GM19324 (cell line): ENCODE results near the gene GAREM1.

Experiments
- ATAC-seq: cut with Tn5 transposase; IDR thresholded peaks from one replicate; pipeline ENCODE4 v1.9.1; 2021; ENCODE audit warnings: mild to moderate bottlenecking, moderate library complexity; ENCODE audit not compliant: unreplicated experiment, low FRiP score

GAREM1 gene

GRCh38 chr18:32335228-32335627 is 135.5 kb downstream of the GAREM1 start:
- no peak for ATAC-seq

DNA sequence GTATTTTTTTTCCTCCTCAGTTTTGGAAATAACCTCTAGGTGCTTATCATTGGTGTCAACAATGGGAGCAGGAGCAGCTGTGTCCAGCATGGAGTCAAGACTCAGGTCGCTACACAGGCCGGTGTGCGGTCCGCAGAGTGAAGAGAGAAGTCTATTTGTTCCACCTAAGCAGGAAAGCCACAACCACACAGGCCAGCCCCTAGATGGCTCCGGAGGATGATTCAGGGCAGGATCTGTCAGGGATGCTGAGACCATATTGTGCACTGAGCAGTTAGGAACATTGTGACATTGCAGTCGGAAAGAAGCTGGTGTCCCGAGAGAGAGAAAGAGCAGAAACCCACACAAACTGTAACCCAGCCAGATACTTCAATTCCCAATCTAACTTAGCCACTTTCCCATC is 136.9 kb downstream of the GAREM1 start:
- no peak for ATAC-seq

GRCh38 chr18:32332708-32333107 is 138.0 kb downstream of the GAREM1 start:
- no peak for ATAC-seq

DNA sequence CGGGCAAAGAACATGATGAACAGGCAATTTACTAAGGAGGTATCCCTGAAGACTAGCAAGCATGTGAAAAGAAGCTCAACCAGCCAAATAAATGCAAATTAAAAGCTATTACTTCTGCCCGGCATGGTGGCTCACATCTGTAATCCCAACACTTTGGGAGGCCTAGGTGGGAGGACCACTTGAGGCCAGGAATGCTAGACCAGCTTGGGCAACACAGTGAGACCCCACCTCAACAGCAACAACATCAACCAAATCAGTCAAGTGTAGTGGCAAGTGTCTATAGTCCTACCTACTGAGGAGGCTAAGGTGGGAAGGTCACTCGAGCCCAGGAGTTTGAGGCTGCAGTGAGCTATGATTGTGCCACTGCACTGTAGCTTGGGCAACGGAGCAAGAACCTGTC is 141.7 kb downstream of the GAREM1 start:
- no peak for ATAC-seq

DNA sequence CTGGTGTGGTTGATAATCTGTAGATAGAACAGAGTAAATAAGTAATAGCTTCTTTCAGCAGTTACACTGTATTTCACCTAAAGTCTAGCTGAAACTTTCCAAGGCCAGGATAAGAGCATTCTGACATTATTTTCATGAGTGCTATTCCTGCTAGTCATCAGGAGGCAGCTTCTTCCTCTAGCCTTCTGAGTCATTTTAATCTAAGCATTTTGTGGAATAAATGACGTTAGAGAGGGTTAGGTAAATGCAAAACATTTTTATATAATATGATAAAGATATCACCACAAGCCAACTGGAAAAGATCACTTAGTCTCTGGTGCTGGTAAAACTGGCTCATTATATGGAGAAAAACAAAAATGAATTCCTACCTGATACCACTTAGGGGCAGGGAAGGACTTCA is 142.3 kb downstream of the GAREM1 start:
- ATAC-seq: no peak

- no peak for ATAC-seq
Measured at GRCh38 chr18:32326450-32327308, 144.0 kb downstream of the GAREM1 start.

GRCh38 chr18:32324181-32324580 is 146.5 kb downstream of the GAREM1 start:
- no peak for ATAC-seq

- ATAC-seq: no peak
Measured at GRCh38 chr18:32321826-32322225, 148.9 kb downstream of the GAREM1 start.

GRCh38 chr18:32319084-32319483 is 151.6 kb downstream of the GAREM1 start:
- ATAC-seq: no peak

- no peak for ATAC-seq
Measured at GRCh38 chr18:32318581-32318980, 152.1 kb downstream of the GAREM1 start.

GRCh38 chr18:32317651-32318050 is 153.0 kb downstream of the GAREM1 start:
- no peak for ATAC-seq

- no peak for ATAC-seq
Measured at GRCh38 chr18:32315881-32316280, 154.8 kb downstream of the GAREM1 start.

DNA sequence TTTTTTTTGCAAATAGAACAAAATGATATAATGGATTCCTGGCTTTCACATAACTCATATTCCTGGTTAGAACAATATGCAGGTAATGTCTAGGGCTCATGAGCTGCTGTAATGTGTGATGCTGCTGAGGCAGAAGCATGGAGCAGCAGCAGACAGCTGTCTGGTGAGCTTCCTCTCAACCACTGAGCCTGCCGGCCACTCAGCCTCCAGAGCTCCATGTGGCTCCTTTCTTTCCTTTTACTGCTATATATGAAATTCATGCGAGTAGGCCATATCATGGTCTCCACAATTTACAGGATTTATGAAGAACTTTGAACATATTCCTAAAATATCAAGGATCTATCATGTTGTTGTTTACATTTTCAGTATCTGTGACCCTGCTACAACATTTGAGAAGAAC is 159.9 kb downstream of the GAREM1 start:
- ATAC-seq: no peak

DNA sequence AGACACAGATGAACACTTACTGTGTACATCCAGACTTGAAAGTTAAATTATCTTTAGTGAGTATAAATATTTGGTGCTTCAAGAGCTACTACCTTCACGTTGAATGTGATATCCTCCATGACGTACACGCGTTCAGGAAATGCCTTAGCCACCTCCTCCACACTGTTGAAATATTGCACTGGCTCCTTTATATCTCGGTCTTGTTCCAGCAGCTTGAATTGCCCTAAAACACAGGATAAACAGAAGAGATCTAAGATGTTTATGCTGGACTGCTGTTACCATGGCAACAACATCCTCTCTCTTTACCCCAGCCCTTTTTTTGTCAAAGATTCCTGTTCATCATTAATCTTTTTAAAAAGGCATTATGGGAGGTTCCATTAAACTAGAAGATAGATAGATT is 160.6 kb downstream of the GAREM1 start:
- no peak for ATAC-seq

DNA sequence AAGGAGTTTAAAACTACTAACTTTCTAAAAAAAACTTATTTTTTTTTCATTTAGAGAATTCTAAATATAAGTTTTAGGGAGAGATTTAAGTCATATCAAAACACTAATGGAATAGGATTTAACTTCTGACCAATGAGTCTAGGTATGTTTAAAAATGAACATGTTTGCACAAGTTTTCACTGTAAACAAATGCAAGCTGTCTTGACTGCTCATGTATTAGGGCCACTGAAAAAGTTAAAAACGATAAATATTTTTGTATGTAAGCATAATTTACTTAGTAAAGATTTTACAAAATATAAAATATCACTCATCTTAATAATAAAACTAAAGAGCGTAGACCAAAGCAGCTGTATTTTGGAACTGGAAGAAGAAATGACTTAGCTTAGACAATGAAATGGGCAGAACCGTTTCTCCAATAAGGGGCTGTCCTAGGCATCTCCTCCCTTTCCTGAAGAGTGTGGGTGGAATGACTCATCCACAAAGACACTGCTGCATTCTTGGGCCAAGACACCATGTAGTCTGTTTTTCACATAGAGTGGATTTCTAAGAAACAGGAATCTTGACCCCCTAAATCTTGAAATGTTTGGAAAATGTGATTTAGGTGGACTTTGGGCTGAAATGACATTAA is 162.1 kb downstream of the GAREM1 start:
- no peak for ATAC-seq

DNA sequence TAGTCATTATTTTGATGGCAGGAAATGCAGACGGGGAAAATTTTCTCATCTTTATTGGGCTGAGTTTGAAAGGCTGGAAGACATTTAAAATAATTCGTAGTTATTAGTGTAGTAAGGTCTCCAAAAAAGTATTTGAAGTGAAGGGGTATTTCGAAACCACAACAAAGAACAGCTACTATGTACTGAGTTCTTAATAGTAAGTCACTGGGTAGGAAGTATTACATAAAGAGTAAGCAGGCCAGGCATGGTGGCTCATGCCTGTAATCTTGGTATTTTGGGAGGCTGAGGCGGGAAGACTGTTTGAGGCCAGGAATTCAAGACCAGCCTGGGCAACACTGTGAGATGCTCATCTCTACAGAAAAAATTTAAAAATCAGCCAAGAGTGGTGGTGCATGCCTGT is 167.3 kb downstream of the GAREM1 start:
- no peak for ATAC-seq

- ATAC-seq: no peak
Measured at GRCh38 chr18:32302806-32303205, 167.9 kb downstream of the GAREM1 start.

- ATAC-seq: no peak
Measured at GRCh38 chr18:32301976-32302743, 168.5 kb downstream of the GAREM1 start.

- ATAC-seq: no peak
Measured at GRCh38 chr18:32301361-32301760, 169.3 kb downstream of the GAREM1 start.

DNA sequence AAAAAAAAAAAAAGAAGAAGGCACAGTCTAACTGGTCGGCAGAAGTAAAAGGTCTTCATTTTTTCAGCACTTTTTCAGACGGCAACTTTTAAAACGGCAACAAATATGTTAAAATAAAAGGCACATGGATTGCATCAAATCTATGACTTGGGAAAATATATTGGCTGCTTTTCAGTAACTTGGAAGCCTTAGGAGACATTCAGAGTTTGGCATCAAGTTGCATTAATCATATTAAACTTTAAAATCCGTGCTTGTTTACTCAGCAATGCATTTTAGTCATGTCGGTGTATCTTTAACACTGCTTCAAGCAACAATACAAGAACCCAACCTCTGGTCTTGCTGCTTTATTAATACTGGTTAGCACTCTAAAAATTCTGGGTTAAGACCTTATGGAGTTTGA is 169.8 kb downstream of the GAREM1 start:
- no peak for ATAC-seq

GRCh38 chr18:32299484-32299883 is 171.2 kb downstream of the GAREM1 start:
- no peak for ATAC-seq
